Stimulated activated CD4-positive, alpha-beta T cell treated with anti-CD3 and anti-CD28 coated beads, Interleukin-4, amount 100 ng/mL, for 24 hours (primary cell): ENCODE results near the gene PALS1.
A peak's percentile ranks its signal among the peaks of the same experiment; 100 is the strongest.

Source experiments
- DNase-seq: peaks from one replicate; pipeline ENCODE4 v3.0.0-alpha.2; 2020

The PALS1 gene

DNA sequence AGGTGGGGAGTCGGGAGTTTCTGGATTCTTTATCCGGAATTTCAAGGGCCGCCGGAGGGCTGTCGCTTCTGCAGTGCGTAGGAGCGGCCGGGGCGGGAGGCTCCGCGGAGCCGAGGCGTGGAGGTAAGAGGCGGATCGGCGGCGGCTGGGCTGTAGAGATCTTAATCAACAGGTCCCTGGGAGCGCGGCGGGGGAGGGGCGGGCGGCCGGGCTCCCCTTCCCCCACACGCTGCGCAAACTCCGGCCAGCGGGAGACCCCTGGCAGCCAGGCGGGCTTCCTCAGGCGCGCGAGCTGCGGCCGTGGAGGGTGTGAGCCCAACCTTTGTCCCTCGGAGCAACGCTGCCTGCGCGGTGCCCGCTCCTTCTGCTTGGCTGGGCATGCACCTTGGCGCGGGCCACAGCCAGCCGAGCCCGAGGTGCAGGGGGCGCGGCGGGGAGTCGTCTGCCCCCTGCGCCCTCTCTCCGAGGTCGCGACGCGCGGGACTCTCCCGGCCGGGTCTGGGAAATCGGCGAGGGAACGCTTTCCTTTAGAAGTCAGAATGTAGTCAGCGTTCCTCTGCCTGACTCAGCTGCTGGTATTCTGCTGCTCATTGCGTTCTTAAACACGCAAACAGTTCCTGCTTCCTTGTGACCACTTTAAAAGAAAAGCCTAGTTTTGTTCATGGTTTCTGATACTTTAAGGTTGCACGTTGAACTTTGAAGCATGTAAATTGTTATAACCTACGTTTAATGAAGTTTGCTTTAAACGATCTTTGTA is at the start of gene PALS1:
Gene PALS1, plus strand, starts transcription at position 25 of the 757 bp plus-strand sequence. CDS start 37,736 bp downstream, outside the sequence.
- DNase-seq = peak; percentile 58

DNA sequence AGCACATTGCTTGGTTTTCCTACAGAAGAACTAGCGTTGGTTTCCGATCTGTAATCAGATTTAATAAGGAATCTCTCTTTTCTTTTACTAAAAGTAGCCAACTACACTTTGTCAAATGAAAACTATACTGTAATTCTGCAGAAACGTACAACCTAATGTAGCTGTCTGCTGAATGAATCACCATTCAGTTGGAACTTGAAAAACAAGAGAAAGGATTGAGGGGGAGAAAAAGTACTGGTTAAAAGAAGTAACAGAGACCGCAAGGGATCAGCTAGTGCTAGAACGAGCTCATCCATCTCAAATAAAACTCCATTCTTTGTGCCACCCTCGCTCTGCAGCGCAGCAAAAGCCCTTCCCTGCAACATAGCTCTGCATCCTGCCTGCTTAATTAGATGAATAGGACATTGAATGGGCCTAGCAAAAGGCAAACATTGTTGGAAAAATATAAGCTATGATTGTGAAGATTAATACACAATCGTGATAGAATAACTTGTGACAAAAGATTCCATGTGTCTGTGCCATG is 49.4 kb upstream of the PALS1 start:
- DNase-seq = no peak

DNA sequence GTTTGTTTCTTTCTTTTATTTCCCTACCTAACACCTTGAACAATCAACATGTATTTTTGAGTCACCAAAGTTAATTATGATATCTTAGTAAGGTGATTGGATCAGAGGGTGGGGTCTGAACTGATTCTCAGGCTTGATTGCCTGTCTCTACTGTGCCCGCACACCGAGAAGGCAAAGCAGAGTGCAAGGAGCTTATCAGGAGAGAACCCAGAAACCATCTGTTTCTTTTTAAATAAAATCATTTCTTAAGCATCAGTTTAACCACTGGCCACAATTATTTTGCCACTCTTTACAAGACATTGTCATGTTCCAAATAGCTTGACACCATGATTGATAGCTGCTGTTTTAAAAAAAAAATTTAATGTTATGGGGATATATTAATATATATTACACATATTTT is 48.9 kb upstream of the PALS1 start:
- no peak for DNase-seq

DNA sequence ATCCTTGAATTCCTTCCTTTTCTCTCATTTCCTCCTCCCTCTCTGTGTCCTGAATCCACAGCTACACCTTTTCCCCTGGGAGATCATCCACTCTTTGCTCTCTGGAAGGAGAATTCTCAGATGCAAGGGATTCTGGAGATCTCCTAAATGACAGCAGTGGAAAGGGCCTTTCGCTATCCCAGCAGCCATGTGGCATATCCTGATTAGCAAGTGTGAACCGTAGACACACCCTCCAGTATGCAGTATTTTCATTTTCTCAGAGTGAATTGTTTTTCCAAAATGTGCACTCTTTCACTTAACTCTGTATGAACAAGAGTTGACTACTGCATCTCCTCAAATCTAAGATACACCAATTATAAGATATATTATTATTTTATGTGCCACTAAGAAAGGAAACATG is 46.0 kb upstream of the PALS1 start:
- DNase-seq = no peak

DNA sequence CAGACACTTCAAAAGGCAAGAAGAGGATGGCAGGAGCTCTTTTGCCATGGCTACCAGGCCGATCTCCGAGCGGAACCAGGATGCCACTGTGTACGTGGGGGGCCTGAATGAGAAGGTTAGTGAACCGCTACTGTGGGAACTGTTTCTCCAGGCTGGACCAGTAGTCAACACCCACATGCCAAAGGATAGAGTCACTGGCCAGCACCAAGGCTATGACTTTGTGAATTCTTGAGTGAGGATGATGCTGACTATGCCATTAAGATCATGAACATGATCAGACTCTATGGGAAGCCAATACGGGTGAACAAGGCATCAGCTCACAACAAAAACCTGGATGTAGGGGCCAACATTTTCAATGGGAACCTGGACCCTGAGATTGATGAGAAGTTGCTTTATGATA is 42.2 kb upstream of the PALS1 start:
- DNase-seq = no peak

DNA sequence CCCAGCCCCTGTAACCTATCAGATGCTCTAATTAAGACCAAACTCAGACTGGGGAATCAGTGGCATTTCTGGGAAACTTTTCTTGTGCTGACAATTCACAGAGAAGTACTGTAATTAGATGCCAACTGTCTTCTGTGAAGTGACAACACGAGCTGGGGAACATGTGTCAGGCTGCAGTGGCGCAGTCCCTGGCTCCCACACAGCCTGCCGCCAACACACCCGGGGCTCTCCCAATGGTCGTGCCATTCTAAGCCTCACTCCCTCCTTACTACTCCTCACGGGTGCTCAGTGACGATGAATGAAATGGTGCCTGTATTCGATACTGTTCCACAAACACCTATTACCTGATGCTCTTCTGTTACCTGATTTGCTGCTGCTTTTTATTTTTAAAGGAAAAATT is 33.4 kb upstream of the PALS1 start:
- no peak for DNase-seq

DNA sequence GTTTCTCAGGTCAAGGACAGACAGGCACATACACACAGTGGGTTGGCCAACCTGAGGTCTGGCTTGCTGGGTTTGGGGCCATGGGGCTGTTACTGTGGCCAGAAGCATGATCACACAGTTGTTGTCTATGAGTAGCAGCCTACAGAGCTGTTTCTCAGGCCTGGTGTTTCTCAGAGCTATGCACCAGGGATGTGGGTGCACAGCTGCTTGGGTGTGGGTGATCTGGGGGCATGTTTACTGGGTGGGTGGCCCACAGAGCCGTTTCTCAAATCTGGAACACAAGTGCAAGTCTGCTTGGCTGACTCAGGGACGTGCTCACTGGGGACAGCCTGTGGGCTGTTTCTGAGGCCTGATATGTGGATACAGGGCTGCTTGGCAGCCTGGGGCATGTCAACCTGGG is 23.1 kb upstream of the PALS1 start:
- DNase-seq = no peak

DNA sequence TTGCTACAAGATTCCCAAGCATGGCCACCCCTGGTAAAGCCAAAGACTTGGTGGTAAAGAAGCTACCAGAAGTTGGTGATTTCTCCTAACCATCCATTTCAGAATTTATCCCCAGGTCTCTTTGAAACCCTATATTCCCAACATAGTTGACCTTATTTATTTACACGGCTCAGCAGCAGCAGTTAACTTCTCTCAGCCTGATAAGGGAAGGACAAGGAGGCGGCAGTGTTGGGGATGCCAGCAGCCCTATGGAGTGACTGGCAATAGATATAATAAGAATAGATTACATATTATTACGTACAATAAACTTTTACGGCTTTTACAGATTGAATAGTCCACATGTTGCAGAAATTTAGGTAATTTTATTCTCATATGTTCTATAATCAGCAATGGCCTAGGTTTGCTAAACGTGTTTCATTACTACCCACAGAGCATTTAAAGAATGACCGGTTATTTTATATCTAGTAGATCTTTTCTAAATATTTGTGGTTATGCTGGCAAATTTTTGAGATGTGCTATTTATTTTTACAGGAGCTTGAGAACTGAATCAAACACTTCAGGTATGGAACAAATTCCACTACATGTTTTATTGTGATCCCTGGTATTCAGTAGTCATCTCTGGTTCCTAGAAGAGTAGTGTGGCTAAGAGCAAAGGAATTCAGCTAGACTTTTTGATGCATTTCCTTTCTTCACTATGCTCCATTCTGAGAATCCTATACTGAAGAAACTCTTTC is 19.8 kb upstream of the PALS1 start:
- DNase-seq = no peak

DNA sequence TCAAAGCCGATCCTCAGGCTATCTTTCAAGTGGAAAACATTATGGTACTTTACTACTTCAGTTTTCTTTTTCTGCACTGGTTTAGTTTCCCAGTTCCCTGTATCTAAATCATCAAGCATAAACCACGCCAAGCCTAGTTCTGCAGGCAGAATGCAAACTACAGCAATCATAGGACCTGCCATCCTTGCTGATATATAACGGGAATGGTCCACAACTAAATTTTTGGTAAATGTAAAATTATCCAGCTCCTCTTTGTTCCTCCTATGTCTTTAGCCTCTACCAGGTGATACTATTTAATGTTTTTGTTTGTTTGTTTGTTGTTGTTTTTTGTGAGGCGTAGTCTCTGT is 19.3 kb upstream of the PALS1 start:
- no peak for DNase-seq

DNA sequence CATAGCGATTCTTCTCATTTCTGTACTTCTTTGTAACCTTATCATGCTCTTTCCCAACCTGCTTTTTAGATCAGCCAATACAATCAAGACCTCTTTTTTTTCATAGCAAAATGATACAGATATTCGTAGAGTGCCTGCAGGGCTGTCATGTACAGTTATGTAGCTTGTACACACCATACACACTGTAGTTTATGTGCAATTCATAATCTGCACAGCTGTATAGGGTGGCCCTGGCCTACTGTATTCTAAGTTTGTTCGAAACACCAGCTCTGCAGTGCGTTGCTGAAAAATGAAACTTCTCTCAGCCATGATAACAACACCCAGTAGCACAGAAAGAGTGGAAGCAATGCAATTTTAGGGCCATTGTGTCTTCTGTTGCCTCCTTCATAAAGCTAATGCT is 15.7 kb upstream of the PALS1 start:
- no peak for DNase-seq

DNA sequence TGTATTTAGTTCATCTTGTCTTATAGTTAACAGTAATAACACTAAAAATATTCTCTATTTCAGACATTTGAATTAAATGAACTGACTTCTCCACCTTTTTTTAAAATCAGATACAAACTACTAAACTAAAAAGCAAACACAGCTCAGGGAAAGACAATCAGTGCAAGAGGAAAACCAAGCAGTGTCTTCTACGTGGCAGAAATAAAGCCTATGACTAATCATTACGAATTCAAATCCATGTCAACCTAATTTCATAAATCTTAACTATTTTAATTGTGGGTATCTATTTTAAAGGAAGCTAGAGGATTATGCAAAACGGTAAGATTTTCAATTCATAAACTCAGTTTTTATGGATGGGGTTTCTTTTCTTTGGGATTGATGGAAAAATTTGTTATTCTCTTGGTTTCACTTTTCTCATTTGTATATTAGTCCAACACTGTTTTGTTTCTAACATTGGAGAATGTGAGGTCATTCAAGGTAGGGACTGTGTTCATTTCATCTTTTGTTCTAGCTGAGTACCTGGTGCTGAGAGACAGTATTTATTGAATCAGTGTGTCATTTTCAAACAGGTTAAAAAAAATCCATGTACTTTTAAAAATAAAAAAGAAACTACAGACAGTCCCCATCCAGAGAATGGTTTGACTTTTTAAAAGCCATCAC is 12.8 kb upstream of the PALS1 start:
- no peak for DNase-seq

DNA sequence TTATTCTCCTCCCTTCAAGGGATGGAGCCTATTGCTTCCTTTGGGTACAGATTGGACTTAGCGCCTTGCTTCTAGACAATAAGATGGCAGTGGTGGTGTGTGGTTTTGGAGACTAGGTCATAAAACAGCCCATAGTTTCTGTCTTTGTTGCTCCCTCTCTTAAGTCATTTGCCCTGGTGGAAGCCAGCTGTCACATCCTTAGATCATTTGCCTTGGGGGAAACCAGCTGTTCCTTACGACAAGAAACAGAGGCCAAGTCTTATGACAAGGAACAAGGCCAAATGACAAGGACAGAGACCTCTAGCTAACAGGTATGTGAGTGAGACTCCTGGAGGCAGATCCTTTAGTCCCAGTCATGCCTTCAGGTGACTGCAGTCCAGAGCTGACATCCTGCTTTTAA is 9.2 kb upstream of the PALS1 start:
- DNase-seq = no peak

DNA sequence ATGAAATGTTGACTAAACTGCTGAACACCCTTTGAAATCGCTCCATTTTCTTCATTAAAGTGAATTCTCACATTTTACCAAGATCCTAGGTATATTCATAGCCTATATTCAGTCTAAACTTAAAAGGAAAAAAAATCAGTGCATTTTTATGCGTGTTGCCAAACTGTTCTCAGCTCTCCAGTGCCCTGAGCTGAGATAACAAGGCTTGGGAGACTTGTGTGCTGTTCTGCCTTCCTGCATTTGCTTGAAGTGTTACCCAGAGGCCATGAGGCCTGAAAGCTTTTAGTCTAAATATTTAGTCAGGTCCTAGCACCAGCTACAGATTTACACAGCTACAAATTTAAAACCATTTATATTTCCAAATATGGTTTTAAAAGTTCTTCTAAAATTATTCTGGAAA is 8.6 kb upstream of the PALS1 start:
- no peak for DNase-seq

DNA sequence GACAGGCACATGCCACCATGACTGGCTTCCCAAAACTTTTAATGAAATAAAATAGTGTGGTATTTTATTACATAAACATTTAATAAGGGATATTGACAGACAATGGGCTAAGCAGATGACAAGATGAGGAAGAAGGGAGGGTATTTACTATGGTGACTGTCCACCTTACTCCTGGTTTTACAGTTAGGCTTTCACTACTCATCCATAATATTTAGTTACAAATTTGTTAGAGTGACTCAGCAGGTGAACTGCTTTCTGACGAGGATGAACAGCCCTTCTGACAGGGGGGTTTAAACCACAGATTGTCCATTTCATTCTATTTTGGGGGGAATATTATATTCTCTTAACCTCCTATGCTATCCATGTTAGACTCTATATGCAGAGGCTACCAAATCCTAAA is 3.6 kb upstream of the PALS1 start:
- DNase-seq = no peak

DNA sequence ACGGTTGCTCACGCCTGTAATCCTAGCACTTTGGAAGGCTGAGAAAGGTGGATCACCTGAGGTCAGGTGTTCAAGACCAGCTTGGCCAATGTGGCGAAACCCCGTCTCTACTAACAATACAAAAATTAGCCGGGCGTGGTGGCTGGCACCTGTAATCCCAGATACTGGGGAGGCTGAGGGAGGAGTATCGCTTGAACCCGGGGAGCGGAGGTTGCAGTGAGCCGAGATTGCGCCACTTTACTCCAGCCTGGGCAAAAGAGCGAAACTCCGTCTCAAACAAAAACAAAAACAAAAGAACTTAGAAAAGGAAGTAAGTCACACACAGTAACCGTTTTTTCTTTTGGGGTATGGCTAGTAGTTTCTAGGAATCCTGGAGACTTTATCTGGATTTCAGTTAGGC is 1.7 kb upstream of the PALS1 start:
- DNase-seq = no peak

DNA sequence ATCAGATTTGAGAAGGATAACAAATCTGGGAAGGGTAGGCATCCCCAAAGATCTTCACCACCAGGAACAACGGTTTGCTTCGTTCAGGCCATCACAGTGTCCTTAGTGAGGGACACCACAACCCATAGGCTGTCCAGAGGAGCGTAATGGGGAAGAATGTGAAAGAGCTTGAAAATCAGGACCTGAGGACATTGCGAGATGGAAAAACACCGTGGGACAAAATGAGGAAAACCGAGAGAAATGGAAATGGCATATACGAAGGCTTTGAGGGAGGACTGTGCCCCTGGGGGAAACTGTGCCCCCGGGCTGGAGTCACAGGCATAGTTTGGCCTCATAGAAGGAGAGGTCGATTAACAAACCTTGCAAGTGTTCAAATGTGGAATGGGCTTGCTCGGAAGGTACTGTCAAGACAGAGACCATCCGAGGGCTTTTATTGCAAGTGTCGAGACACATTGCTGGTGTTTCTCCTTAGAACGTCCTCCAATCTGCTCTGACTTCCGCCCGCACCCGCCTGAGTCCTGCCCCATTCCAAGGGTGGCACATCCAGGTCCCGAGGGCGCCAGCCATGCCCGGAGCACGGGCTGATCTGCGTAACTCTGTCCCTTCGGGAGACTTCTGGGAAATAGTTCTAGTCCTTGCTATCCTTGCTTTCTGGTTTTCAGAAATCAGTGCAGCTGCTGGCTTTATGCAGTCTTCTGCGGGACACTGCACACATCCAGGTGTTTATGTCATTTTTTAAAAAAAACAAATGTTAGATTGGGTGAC is 885 bp upstream of the PALS1 start:
- peak; percentile 31 for DNase-seq

DNA sequence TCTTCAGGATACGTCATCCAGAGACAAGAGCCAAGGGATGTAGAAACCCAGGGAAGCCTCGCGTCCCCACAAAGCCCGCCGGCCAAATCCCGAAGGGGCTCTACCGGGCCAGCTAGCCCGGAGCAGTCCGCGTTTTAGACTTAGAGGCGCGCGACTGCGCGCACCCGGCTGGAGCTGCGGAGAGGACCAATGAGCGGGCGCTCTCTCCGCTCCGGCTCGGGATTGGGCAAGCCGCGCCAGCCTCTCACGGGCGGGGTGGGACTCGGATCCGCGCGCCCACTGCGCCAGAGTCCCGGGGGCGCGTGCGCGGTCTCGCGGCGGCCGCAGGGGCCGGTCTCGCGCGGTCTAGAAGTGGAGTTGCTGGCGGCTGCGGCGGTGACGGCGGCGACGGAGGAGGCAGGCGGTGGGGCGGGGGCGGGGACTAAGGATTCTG is 241 bp upstream of the PALS1 start:
- DNase-seq = peak; percentile 93

DNA sequence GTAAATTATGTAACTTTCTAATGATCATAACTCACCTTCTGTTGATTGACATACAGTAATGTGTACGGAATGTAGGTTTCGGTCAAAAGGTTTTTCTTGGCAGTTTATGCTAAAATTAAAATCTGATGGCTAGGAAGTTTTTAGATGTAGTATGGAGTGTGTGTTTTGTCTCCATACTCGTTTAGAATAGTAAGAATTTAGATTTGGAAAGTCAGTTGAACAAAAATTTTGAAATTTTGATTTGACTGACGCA is 859 bp downstream of the PALS1 start:
- DNase-seq = no peak

DNA sequence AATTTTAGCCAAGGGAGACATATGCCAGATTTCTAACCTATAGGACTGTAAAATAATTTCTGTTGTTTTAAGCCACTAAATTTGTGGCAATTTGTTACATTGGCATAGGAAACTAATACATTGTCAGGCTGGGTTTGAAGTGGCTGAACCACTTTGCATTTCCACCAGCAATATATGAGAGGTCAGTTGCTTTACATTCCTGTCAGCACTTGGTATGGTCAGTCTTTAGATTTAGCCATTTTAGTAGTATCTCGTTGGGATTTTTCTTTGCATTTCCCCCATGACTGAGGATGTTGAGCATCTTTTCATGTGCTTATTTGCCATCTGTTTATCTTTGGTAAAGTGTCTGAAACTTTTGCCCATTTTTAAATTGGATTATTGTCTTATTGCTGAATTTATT is 3.9 kb downstream of the PALS1 start:
- DNase-seq = no peak

DNA sequence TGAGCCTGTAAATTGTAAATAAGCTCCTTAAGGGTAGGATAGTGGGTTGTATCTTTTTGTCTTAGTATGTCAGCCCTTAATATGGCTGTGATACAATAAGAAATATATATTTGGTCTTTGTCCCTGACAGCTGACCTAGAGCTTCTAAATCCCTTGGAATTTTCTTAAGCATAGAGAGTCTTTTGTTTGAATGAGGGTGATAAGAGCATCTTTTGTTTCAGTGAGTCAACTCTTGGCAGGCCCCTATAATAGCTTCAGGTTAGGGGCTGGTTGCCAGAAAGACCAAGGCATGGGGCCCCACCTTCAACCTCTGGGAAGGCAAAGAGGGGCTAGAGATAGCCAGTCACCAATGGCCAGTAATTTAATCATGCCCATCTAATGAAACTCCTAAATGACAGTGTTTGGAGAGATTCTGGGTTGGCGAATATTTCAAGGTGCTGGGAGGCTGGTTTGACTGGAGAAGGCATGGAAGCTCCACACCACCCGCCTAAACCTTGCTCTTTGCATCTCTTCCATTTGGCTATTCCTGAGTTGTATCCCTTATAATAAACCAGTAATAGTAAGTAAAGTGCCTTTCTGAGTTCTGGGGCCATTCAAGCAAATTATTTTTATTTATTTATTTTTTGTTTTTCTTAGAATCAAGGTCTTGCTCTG is 10.5 kb downstream of the PALS1 start:
- DNase-seq = no peak

DNA sequence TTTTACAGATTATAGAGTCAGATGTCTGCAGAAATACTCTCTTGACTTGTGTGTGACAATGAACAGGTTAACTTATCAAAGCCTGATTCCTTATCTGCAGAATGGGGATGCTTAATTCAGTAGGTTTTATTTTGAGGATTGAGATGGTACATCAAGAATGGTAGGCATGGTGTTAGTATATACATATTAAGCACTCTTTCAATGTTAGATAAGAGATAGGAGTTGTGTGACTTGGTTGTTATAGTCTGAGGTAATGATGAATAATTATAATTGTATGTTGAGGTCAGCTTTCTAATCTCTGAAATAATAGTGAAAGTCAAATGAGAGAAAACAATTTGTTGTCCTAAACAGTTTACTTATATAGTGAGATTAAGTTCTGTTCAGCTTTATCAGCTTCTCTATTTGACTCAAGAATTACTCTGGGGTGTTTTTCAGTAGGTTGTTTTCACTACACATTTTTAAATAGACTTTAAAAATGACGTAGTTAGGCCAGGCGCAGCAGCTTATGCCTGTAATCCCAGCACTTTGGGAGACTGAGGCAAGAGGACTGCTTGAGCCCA is 11.9 kb downstream of the PALS1 start:
- DNase-seq = no peak

DNA sequence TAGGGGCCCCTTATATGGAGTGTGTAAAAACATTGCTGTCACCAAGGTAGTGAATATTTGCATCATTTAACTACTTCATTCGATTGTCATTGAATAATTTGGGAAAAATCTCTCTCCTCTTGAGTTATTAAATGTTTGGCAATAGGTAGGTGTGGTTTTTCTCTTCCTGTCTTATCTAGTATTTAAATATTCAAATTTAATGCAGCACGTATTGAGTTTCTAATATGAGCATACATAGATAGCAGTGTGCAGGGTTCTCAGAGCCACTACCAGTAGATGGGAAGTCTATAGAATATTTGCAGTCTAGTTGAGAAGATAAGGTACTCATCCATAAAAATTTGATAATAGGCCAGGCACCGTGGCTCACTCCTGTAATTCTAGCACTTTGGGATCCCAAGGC is 16.7 kb downstream of the PALS1 start:
- no peak for DNase-seq

DNA sequence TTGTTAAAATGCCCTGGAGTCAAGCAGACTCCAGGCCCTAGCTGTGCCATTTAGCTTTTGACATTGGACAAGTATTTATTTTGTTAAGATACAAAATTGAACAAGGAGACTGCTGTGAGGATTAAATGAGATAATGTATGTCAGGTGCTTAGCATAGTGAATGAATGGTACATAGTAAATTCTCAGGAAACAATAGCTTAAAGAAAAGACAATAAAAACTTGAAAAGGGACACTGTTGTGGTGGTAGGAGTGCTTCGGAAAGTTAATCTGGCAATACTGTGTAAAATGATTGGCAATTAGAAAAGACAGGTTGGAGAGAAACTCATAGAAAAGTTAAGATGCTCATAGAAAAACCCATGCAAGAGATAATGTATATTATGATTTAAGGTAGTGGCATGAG is 19.7 kb downstream of the PALS1 start:
- DNase-seq = no peak
